Glutamatergic neuron (in vitro differentiated cells): ENCODE data around the gene DNAH9. TPM values are rescaled to one million over a fixed set of nuclear protein-coding genes. Genes with fewer than 3 reads are reported as not detected.

ENCODE experiments used
- DNase-seq: peaks from one replicate; pipeline ENCODE4 v3.0.0; 2022
- H3K27ac Mint-ChIP-seq: one replicate; pipeline ENCODE4 v1.8.0; 2020; ENCODE audit warnings: mild to moderate bottlenecking, mixed read lengths, inconsistent platforms; ENCODE audit not compliant: unreplicated experiment
- H3K27me3 Mint-ChIP-seq: one replicate; pipeline ENCODE4 v1.8.0; 2020; ENCODE audit warnings: mild to moderate bottlenecking, moderate library complexity, mixed read lengths, inconsistent platforms; ENCODE audit not compliant: unreplicated experiment
- H3K36me3 Mint-ChIP-seq: one replicate; pipeline ENCODE4 v1.8.0; 2020; ENCODE audit warnings: mild to moderate bottlenecking, mixed read lengths, inconsistent platforms; ENCODE audit not compliant: unreplicated experiment
- H3K4me1 Mint-ChIP-seq: one replicate; pipeline ENCODE4 v1.8.0; 2020; ENCODE audit warnings: mild to moderate bottlenecking, low read depth, mixed read lengths, inconsistent platforms; ENCODE audit not compliant: unreplicated experiment
- H3K4me3 Mint-ChIP-seq: one replicate; pipeline ENCODE4 v1.8.0; 2020; ENCODE audit warnings: mild to moderate bottlenecking, mixed read lengths, inconsistent platforms; ENCODE audit not compliant: unreplicated experiment
- H3K9me3 Mint-ChIP-seq: one replicate; pipeline ENCODE4 v1.8.0; 2020; ENCODE audit warnings: mild to moderate bottlenecking, moderate library complexity, mixed read lengths, inconsistent platforms; ENCODE audit not compliant: unreplicated experiment
- CTCF ChIP-seq: fragments of 200-600 bp; sonication (generic); IDR thresholded peaks from one replicate; pipeline ENCODE4 v1.5.0; 2021; ENCODE audit not compliant: partially characterized antibody, unreplicated experiment
- total RNA-seq: library from RNA; stranded (reverse); fragmentation: NEBNext Ultra II Directional; extraction: Animal tissue kit (Norgen Biotek cat#: 25700); gene quantifications from one replicate; pipeline ENCODE4 v1.2.1, GENCODE V29; 2021; ENCODE audit not compliant: unreplicated experiment

The DNAH9 gene
- total RNA-seq, 1 donor from 2014 or later = 0.86 TPM

- Mint-ChIP-seq H3K27me3 (peaks cover 2% of the 10 kb centered on the region), H3K9me3 (peaks cover 3% of the 10 kb centered on the region), H3K36me3 (no peaks in the 10 kb centered on the region), H3K4me3 (no peak overlapping the region), H3K4me1 (no peaks in the 10 kb centered on the region), H3K27ac (no peak overlapping the region)
- no peak for DNase-seq
- TF ChIP-seq CTCF = no peak
Measured at GRCh38 chr17:11882716-11883115, 284.4 kb downstream of the DNAH9 start.

GRCh38 chr17:11885051-11885450 lies 286.8 kb downstream of the DNAH9 start:
- peaks cover 2% of the 10 kb centered on the region for H3K27me3 Mint-ChIP-seq
- H3K36me3 Mint-ChIP-seq = no peaks in the 10 kb centered on the region
- DNase-seq = no peak

GRCh38 chr17:11889266-11889665 lies 291.0 kb downstream of the DNAH9 start:
- no peaks in the 10 kb centered on the region for H3K9me3 Mint-ChIP-seq
- H3K4me3 Mint-ChIP-seq = no peak overlapping the region
- no peaks in the 10 kb centered on the region for H3K4me1 Mint-ChIP-seq
- DNase-seq = no peak
- H3K27me3 Mint-ChIP-seq = no peaks in the 10 kb centered on the region
- H3K36me3 Mint-ChIP-seq = no peaks in the 10 kb centered on the region
- TF ChIP-seq CTCF = no peak
- no peak overlapping the region for H3K27ac Mint-ChIP-seq

More at GRCh38 chr17:11885051-11885450, 286.8 kb downstream of the DNAH9 start:
- H3K4me1 Mint-ChIP-seq = no peaks in the 10 kb centered on the region
- TF ChIP-seq CTCF = no peak
- H3K9me3 Mint-ChIP-seq = peaks cover 3% of the 10 kb centered on the region
- H3K4me3 Mint-ChIP-seq = no peak overlapping the region
- H3K27ac Mint-ChIP-seq = no peak overlapping the region

GRCh38 chr17:11893862-11894261 lies 295.6 kb downstream of the DNAH9 start:
- Mint-ChIP-seq H3K27ac (no peak overlapping the region), H3K9me3 (no peaks in the 10 kb centered on the region), H3K36me3 (no peaks in the 10 kb centered on the region), H3K4me1 (no peaks in the 10 kb centered on the region), H3K27me3 (no peaks in the 10 kb centered on the region), H3K4me3 (no peak overlapping the region)
- no peak for TF ChIP-seq CTCF
- DNase-seq = no peak

GRCh38 chr17:11896199-11896598 lies 297.9 kb downstream of the DNAH9 start:
- Mint-ChIP-seq H3K27ac (no peak overlapping the region), H3K9me3 (peaks cover 4% of the 10 kb centered on the region), H3K4me3 (no peak overlapping the region), H3K36me3 (no peaks in the 10 kb centered on the region), H3K4me1 (peaks cover 3% of the 10 kb centered on the region), H3K27me3 (peaks cover 5% of the 10 kb centered on the region)
- DNase-seq = no peak
- no peak for TF ChIP-seq CTCF
